22Rv1 (cell line): ENCODE results near the gene RBBP4.

Experiments
- H3K27ac ChIP-seq: fragments of 450-650 bp; 2 replicates; pipeline ENCODE4 v1.5.1; 2017
- CTCF ChIP-seq: fragments of 450-650 bp; IDR thresholded peaks from 2 replicates; pipeline ENCODE4 v1.5.1; 2017; ENCODE audit warnings: mild to moderate bottlenecking
- ZFX ChIP-seq: fragments of 450-650 bp; IDR thresholded peaks from 2 replicates; pipeline ENCODE4 v1.6.1; 2017; ENCODE audit warnings: antibody characterized with exemption, borderline replicate concordance

Gene RBBP4

GRCh38 chr1:32647308-32648134 is 3.5 kb upstream of the RBBP4 start:
- no peak for TF ChIP-seq ZFX
- TF ChIP-seq CTCF, result no peak
- H3K27ac ChIP-seq, result no peak overlapping the region

- peak within 1 kb of the TSS; percentile 99 for H3K27ac ChIP-seq
- TF ChIP-seq ZFX, result no peak
- TF ChIP-seq CTCF, result no peak
These were observed 708 bp upstream of the RBBP4 start, which contains the start of gene ZBTB8OS for GRCh38 chr1:32650248-32650751. Gene ZBTB8OS (minus strand): TSS chr1:32650550. CDS start chr1:32650529, 21 bp downstream.

- H3K27ac ChIP-seq, result peak overlapping the region; percentile 99
- TF ChIP-seq CTCF, result no peak
- TF ChIP-seq ZFX, result peak; percentile 11; the same call in 1 of the 2 replicates
These were observed 559 bp downstream of the RBBP4 start for GRCh38 chr1:32651461-32652073.

GRCh38 chr1:32652244-32652962 is 1.4 kb downstream of the RBBP4 start:
- peak overlapping the region; percentile 99 for H3K27ac ChIP-seq
- no peak for TF ChIP-seq CTCF
- no peak for TF ChIP-seq ZFX

- TF ChIP-seq CTCF (no peak), ZFX (no peak)
- H3K27ac ChIP-seq, result no peak overlapping the region
These were observed 8.6 kb downstream of the RBBP4 start for GRCh38 chr1:32659581-32659980.

- no peak for TF ChIP-seq CTCF
- no peak for TF ChIP-seq ZFX
- H3K27ac ChIP-seq, result no peak overlapping the region
These were observed 14.9 kb downstream of the RBBP4 start for GRCh38 chr1:32665915-32666314.
